Omental fat pad (tissue), 4 donors: ENCODE data around the gene FXYD5. TPM values are rescaled to one million over a fixed set of nuclear protein-coding genes. Genes with fewer than 3 reads are reported as not detected.

Experiments used
- ATAC-seq: fragments of 150-250 bp; one replicate; pipeline ENCODE4 v1.9.1; 2016; ENCODE audit warnings: mild to moderate bottlenecking, moderate library complexity; ENCODE audit not compliant: low FRiP score
- DNase-seq: peaks from one replicate; pipeline ENCODE4 v3.0.0-alpha.2; 2019; ENCODE audit warnings: low spot score
- total RNA-seq, 4 donors: library from RNA; depleted of rRNA; stranded (reverse); fragments of >200 nt; gene quantifications; one replicate each; pipeline ENCODE4 v1.1.0, GENCODE V29; 2016
- TF ChIP-seq, protein P1 (sequence below), 3 donors: fragments of 450-650 bp; IDR thresholded peaks; one replicate each; pipeline ENCODE4 v1.5.1; 2016 to 2017; ENCODE audit warnings: antibody characterized with exemption in 3 of 3, mild to moderate bottlenecking in 3 of 3, moderate library complexity in 2 of 3

Gene FXYD5
- total RNA-seq, 4 donors from 2014 or later: 68.9 to 129 (median 88.8) TPM

DNA sequence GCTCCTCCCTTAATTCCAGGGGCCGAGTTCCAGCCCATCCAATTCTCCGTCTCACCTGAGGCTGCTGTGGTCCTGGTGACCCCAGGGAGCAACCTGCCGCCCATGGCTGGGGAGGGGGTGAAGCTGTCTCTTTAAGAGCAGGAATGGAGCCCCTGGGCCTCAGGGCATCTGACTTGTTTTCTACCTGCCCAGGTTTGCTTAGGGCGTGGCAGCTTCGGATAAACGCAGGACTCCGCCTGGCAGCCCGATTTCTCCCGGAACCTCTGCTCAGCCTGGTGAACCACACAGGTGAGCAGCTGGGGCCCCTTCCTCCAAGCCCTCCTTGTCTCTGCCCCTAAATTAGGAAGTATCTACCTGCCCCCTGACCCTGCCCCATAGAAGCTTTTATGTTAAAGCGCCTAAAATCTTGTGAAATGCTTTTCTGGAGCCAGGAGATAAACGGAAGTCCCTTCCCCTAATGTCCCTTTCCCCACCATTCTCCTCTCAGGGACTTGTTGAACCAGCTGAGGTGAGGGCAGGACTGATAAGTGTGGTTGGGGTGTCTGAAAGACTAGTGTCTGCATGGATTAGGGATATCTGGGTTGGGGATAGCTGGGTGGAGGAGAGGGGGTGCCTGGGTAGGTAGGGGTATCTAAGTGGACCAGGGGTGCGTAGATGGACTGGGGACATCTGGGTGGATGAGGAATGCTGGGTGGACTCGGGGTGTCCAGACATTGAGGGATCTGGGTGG lies 38.3 kb upstream of the FXYD5 start:
- DNase-seq (no peak), ATAC-seq (no peak)
- TF ChIP-seq, protein P1, sequence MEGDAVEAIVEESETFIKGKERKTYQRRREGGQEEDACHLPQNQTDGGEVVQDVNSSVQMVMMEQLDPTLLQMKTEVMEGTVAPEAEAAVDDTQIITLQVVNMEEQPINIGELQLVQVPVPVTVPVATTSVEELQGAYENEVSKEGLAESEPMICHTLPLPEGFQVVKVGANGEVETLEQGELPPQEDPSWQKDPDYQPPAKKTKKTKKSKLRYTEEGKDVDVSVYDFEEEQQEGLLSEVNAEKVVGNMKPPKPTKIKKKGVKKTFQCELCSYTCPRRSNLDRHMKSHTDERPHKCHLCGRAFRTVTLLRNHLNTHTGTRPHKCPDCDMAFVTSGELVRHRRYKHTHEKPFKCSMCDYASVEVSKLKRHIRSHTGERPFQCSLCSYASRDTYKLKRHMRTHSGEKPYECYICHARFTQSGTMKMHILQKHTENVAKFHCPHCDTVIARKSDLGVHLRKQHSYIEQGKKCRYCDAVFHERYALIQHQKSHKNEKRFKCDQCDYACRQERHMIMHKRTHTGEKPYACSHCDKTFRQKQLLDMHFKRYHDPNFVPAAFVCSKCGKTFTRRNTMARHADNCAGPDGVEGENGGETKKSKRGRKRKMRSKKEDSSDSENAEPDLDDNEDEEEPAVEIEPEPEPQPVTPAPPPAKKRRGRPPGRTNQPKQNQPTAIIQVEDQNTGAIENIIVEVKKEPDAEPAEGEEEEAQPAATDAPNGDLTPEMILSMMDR (IDR thresholded peaks at IDR 0.05): no peak

DNA sequence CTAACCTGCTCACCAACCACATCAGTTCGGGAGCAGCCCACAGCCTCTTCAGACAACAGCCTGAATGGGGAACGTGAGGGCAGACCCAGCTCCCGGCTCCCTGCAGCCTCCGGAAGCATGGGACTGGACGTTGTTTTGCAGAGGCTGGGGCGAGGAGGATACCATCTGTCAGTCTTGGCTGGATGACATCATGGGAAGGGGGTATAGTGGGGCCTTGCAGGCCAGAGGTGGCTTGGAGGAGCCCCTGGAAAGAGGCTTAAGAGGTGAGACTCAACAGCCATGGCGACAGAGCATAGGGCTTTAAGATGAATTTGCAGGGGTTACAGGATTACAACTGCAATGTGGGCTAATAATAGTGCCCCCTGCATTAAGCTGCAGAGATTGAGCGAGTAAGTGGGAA lies 37.4 kb upstream of the FXYD5 start:
- ATAC-seq: no peak
- DNase-seq: no peak
- TF ChIP-seq, protein P1 (IDR thresholded peaks at IDR 0.05): no peak

DNA sequence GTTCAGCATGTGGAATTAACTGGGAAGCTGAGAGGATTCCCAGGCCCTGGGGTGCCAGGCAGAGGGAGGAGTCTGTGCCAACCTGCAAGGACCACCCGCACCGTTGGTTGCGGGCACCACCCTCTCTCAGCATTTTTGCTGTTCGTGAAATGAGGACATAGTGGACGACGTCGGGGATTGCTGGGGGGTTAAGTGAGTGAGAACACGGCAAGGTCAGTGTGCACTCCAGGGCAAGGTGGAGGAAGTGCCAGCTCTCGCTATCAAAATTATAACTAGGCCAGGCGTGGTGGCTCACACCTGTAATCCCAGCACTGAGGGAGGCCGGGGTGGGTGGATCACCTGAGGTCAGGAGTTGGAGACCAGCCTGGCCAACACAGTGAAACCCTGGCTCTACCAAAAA lies 36.7 kb upstream of the FXYD5 start:
- DNase-seq (no peak), ATAC-seq (no peak)
- TF ChIP-seq, protein P1 (IDR thresholded peaks at IDR 0.05): no peak

DNA sequence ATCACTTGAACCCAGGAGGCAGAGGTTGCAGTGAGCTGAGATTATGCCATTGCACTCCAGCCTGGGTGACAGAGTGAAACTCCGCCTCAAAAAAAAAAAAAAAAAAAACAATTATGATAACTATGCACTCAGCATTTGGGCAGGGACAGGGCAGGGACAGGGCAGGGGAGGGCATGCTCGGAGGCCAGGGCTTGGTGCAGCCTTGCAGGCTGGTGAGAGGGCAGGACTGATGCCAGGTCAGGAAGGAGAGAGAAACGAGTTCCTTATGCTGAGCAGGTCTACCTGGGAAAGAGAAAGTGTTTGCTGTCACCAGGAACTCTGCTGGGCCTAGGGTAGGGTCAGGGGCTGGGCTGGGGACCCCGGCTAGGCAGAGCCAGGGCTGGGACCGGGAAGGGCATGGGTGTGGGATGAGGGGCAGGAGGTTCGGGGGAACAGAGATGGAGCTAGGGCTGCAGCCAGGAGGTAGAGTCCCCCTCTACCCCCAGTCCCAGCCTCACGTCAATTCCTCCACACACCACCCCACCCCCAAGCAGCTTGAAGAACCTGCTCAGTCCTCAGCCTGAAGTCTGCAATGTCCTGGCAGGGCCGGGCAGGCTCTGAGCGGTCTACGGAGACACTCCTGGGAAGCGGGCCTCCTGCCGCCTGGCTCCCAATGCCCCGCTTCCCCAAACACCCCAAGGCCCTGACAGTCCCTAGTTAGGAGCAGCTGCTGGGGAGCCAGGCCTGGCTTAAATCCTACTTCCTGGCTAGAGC lies 36.1 kb upstream of the FXYD5 start:
- DNase-seq: no peak
- TF ChIP-seq, protein P1 (IDR thresholded peaks at IDR 0.05): no peak
- no peak for ATAC-seq

DNA sequence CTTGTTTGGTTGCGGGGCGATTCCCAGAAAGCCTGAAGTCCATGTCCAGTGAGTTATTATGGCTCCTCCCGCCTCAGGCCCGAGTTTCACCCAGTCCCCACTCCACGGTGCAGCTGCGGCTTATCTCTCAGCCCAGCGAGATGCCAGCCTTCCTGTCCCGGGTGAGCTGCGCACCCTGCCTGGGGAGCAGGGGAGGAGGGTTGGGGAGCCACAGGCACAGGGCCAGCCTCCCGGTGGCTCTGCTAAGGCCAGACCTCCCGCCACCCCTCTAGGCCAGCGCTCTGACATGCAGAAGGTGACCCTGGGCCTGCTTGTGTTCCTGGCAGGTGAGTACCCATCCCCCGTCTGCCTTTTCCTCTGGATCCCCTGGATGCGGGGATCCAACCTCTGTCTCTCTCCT lies 35.4 kb upstream of the FXYD5 start:
- no peak for DNase-seq
- TF ChIP-seq, protein P1 (IDR thresholded peaks at IDR 0.05): no peak
- ATAC-seq: no peak

DNA sequence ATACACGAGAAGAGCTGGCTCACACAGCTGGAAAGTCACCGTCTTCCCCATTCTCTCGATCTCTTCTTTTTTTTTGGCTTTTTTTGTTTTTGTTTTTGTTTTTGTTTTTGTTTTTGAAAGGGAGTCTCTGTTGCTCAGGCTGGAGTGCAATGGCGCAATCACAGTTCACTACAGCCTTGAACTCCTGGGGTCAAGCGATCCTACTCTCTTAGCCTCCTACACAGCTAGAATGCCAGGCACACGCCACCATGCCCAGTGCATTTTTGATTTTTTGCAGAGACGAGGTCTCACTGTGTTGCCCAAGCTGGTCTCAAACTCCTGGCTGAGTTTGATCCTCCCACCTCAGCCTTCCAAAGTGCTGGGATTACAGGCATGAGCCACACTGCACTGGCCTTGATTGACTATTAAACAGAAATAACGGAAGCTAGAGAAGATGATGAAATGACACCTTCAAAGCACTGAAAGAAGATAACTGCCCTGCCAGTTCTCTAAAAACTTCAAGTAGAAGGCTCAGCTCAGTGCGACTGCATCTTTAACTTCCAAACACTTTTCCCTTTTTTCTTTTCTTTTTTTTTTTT lies 34.9 kb upstream of the FXYD5 start:
- TF ChIP-seq, protein P1 (IDR thresholded peaks at IDR 0.05): no peak
- no peak for DNase-seq
- ATAC-seq: no peak
